Astrocyte (in vitro differentiated cells and primary cell): ENCODE measurements around the gene ECHDC3.

ENCODE experiments used
- EZH2 ChIP-seq: IDR thresholded peaks from 2 replicates; pipeline ENCODE4 v1.6.1; 2012; ENCODE audit warnings: mild to moderate bottlenecking, low read length, inconsistent platforms; ENCODE audit not compliant: insufficient read depth
- TF ChIP-seq, protein P1 (sequence below): IDR thresholded peaks from 2 replicates; pipeline ENCODE4 v1.5.1; 2011; ENCODE audit warnings: low read depth, mild to moderate bottlenecking, inconsistent platforms, low read length, moderate library complexity; ENCODE audit not compliant: insufficient read depth

DNA sequence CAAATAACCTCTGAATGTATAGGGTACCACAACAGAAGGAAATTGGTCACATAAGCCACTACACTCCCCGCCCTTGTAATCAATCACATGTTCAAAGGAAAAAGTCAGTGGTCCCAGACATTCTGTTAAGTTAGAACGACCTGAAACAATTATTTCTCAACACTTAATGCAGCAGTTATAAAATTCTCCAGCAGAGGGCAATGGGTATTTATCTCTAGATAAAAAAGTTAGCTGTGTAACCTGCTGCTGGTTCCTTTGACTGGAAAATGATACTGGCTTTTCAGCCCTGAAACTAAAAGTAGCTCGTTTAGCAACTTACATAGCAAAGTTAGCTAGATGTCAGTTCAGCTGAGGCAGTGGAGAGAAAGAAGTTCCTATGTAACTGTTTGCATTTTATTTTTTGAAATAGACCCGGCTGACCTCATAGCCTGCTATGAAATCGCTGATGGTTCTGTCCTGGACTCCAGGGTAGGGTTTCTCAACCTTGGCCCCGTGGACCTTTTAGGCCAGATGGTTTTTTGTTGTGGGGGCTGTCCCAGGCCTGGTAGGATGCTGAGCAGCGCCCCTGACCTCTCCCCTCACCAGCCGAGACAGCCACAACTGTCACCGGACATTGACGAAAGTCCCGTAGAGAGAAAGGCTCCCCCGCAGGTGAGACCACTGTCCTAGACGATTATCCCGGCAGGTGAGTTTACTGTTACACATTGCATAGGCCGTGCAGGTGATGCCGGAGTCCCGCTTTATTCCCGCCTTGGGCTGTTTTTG, 40.8 kb downstream of the ECHDC3 start:
- TF ChIP-seq, protein P1, sequence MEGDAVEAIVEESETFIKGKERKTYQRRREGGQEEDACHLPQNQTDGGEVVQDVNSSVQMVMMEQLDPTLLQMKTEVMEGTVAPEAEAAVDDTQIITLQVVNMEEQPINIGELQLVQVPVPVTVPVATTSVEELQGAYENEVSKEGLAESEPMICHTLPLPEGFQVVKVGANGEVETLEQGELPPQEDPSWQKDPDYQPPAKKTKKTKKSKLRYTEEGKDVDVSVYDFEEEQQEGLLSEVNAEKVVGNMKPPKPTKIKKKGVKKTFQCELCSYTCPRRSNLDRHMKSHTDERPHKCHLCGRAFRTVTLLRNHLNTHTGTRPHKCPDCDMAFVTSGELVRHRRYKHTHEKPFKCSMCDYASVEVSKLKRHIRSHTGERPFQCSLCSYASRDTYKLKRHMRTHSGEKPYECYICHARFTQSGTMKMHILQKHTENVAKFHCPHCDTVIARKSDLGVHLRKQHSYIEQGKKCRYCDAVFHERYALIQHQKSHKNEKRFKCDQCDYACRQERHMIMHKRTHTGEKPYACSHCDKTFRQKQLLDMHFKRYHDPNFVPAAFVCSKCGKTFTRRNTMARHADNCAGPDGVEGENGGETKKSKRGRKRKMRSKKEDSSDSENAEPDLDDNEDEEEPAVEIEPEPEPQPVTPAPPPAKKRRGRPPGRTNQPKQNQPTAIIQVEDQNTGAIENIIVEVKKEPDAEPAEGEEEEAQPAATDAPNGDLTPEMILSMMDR: peak; percentile 77
- TF ChIP-seq EZH2: no peak
